Loucy (cell line): Measurements from ENCODE around the gene AK3.

Source experiments
- EZH2phosphoT487 ChIP-seq: fragments of 200-600 bp; IDR thresholded peaks from 2 replicates; pipeline ENCODE4 v1.6.1; 2018; ENCODE audit warnings: antibody characterized with exemption, mild to moderate bottlenecking, moderate library complexity, borderline replicate concordance
- TF ChIP-seq, protein P1 (sequence below): fragments of 200-600 bp; sonication (generic); conservative IDR thresholded peaks from 2 replicates; pipeline ENCODE4 v1.5.1; 2014; ENCODE audit warnings: mild to moderate bottlenecking, antibody characterized with exemption, low read length

DNA sequence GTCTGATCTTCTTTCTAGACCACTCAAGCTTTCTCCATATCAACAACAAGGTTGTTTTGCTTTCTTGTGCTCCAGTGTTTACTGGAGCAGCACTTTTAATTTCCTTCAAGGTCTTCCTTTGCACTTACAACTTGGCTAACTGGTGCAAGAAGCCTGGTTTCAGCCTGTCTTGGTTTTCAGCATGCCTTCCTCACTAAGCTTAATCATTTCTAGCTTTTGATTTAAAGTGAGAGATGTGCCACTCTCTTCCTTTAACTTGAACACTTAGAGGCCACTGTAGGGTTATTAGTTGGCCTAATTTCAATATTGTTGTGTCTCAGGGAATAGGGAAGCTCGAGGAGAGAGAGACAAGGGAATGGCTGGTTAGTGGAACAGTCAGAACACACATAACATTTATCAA, 13.4 kb downstream of the AK3 start:
- TF ChIP-seq, protein P1, sequence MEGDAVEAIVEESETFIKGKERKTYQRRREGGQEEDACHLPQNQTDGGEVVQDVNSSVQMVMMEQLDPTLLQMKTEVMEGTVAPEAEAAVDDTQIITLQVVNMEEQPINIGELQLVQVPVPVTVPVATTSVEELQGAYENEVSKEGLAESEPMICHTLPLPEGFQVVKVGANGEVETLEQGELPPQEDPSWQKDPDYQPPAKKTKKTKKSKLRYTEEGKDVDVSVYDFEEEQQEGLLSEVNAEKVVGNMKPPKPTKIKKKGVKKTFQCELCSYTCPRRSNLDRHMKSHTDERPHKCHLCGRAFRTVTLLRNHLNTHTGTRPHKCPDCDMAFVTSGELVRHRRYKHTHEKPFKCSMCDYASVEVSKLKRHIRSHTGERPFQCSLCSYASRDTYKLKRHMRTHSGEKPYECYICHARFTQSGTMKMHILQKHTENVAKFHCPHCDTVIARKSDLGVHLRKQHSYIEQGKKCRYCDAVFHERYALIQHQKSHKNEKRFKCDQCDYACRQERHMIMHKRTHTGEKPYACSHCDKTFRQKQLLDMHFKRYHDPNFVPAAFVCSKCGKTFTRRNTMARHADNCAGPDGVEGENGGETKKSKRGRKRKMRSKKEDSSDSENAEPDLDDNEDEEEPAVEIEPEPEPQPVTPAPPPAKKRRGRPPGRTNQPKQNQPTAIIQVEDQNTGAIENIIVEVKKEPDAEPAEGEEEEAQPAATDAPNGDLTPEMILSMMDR = no peak
- TF ChIP-seq EZH2phosphoT487 = no peak
